Panc1 (cell line): ENCODE results near the gene ZNF783. TPM values are rescaled to one million over a fixed set of nuclear protein-coding genes. Genes with fewer than 3 reads are reported as not detected.

Experiments
- ATAC-seq: fragments of 200-7000 bp; cut with Tn5 transposase; 2 replicates; pipeline ENCODE4 v1.9.1; 2020; ENCODE audit warnings: mild to moderate bottlenecking, moderate library complexity
- BruUV-seq: library from RNA; stranded (reverse); fragments of 400-500 nt; replicated peaks from 2 replicates; lab custom pipeline; 2021; lab: Mats Ljungman, UMichigan
- CTCF ChIA-PET: fragments of 300-600 bp; sonication (Branson Sonifier 250); formaldehyde crosslinking; loops from one replicate; lab custom pipeline; 2022; ENCODE audit warnings: antibody characterized with exemption; lab: Charles Lee
- POLR2A ChIA-PET: fragments of 300-600 bp; sonication (Branson Sonifier 250); formaldehyde crosslinking; loops from one replicate; lab custom pipeline; 2022; ENCODE audit warnings: antibody characterized with exemption; lab: Charles Lee
- DNase-seq: peaks from one replicate; pipeline ENCODE4 v3.0.0-alpha.2; 2010; ENCODE audit warnings: low read depth, low spot score
- H3K27ac ChIP-seq: 2 replicates; pipeline ENCODE4 v1.5.1; 2011; ENCODE audit warnings: mild to moderate bottlenecking, low read length, inconsistent platforms
- H3K27me3 ChIP-seq: fragments of 200-500 bp; sonication (Bioruptor generic); 2 replicates; pipeline ENCODE4 v1.6.0; 2014; ENCODE audit warnings: low read length, inconsistent platforms; ENCODE audit not compliant: control insufficient read depth, insufficient read depth
- H3K36me3 ChIP-seq: fragments of 200-500 bp; sonication (Bioruptor generic); 2 replicates; pipeline ENCODE4 v1.5.1; 2014; ENCODE audit warnings: inconsistent platforms, mild to moderate bottlenecking, low read length, moderate library complexity; ENCODE audit not compliant: control insufficient read depth, insufficient read depth
- H3K4me1 ChIP-seq: 2 replicates; pipeline ENCODE4 v1.5.1; 2011; ENCODE audit warnings: inconsistent platforms, mild to moderate bottlenecking, low read length, moderate library complexity; ENCODE audit not compliant: control insufficient read depth, insufficient read depth
- H3K4me3 ChIP-seq, 2 experiments: 2 replicates each; pipeline ENCODE4 v1.5.1; 2011 to 2012; ENCODE audit warnings: low read depth in 2 of 2, low read length in 2 of 2, mild to moderate bottlenecking in 2 of 2, inconsistent platforms in 1 of 2, moderate library complexity in 1 of 2
- H3K9me3 ChIP-seq: fragments of 200-500 bp; sonication (Bioruptor generic); 2 replicates; pipeline ENCODE4 v1.5.1; 2014; ENCODE audit warnings: low read depth, mild to moderate bottlenecking, inconsistent platforms, low read length, moderate library complexity; ENCODE audit not compliant: control insufficient read depth, insufficient read depth
- CTCF ChIP-seq: fragments of 450-650 bp; IDR thresholded peaks from 2 replicates; pipeline ENCODE4 v1.5.1; 2017; ENCODE audit warnings: mild to moderate bottlenecking
- POLR2AphosphoS5 ChIP-seq: IDR thresholded peaks from 2 replicates; pipeline ENCODE4 v1.6.1; 2012; ENCODE audit warnings: mild to moderate bottlenecking, low read depth, low read length, moderate library complexity
- SIN3A ChIP-seq: IDR thresholded peaks from 2 replicates; pipeline ENCODE4 v1.6.1; 2012; ENCODE audit warnings: low read depth, mild to moderate bottlenecking, low read length, moderate library complexity, borderline replicate concordance; ENCODE audit not compliant: insufficient read depth
- TCF7L2 ChIP-seq: IDR thresholded peaks from 2 replicates; pipeline ENCODE4 v1.6.1; 2011; ENCODE audit warnings: mild to moderate bottlenecking, low read depth, low read length, inconsistent platforms
- in situ Hi-C: cut with HindIII; loops from 2 replicates; pipeline ENCODE4 v1.10.0; 2016; ENCODE audit warnings: low sequenced_read_pairs, low pct_unique_long_range_greater_than_20kb
- intact Hi-C: fragments of 100-400 bp; cut with micrococcal nuclease; formaldehyde crosslinking; loops from one replicate; pipeline ENCODE4 v1.10.0; 2022; ENCODE audit not compliant: unreplicated experiment
- total RNA-seq: library from RNA; stranded (reverse); gene quantifications from one replicate; pipeline ENCODE4 v1.2.1, GENCODE V29; 2021; ENCODE audit not compliant: unreplicated experiment
- TF ChIP-seq, protein P1 (sequence below), 2 experiments: IDR thresholded peaks; 2 replicates each; pipeline ENCODE4 v1.6.1; 2011 to 2012; ENCODE audit warnings: low read depth in 2 of 2, control low read depth in 1 of 2, low read length in 1 of 2, mild to moderate bottlenecking in 1 of 2, moderate library complexity in 1 of 2; ENCODE audit not compliant: insufficient read depth in 1 of 2

The ZNF783 gene
- total RNA-seq, 1 experiment from 2014 or later = 16.6 TPM

GRCh38 chr7:149280661-149281507 is 18.9 kb downstream of the ZNF783 start:
- Histone ChIP-seq H3K4me1 (peaks cover 3% of the 10 kb centered on the region; the same call in 1 of the 2 replicates), H3K27me3 (no peaks in the 10 kb centered on the region), H3K36me3 (no peaks in the 10 kb centered on the region; the same call in 1 of the 2 replicates), H3K4me3 (no peak overlapping the region), H3K27ac (no peak overlapping the region), H3K9me3 (no peaks in the 10 kb centered on the region)
- no peak for ATAC-seq
- in situ Hi-C loops = no loop called here
- BruUV-seq = no TSS peak
- ChIA-PET CTCF (no interaction called here), POLR2A (no interaction called here)
- DNase-seq = no peak
- intact Hi-C loops = no loop called here
- TF ChIP-seq CTCF (no peak), TCF7L2 (no peak), SIN3A (no peak), POLR2AphosphoS5 (no peak)
- TF ChIP-seq, protein P1, sequence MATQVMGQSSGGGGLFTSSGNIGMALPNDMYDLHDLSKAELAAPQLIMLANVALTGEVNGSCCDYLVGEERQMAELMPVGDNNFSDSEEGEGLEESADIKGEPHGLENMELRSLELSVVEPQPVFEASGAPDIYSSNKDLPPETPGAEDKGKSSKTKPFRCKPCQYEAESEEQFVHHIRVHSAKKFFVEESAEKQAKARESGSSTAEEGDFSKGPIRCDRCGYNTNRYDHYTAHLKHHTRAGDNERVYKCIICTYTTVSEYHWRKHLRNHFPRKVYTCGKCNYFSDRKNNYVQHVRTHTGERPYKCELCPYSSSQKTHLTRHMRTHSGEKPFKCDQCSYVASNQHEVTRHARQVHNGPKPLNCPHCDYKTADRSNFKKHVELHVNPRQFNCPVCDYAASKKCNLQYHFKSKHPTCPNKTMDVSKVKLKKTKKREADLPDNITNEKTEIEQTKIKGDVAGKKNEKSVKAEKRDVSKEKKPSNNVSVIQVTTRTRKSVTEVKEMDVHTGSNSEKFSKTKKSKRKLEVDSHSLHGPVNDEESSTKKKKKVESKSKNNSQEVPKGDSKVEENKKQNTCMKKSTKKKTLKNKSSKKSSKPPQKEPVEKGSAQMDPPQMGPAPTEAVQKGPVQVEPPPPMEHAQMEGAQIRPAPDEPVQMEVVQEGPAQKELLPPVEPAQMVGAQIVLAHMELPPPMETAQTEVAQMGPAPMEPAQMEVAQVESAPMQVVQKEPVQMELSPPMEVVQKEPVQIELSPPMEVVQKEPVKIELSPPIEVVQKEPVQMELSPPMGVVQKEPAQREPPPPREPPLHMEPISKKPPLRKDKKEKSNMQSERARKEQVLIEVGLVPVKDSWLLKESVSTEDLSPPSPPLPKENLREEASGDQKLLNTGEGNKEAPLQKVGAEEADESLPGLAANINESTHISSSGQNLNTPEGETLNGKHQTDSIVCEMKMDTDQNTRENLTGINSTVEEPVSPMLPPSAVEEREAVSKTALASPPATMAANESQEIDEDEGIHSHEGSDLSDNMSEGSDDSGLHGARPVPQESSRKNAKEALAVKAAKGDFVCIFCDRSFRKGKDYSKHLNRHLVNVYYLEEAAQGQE (IDR thresholded peaks at IDR 0.05; ENCODE audit: insufficient read depth in 1 of 2, low read depth in 2 of 2, low read length in 1 of 2) = no peak

GRCh38 chr7:149281508-149282330 is 19.7 kb downstream of the ZNF783 start:
- in situ Hi-C loops (no loop called here), intact Hi-C loops (no loop called here)
- ATAC-seq = no peak
- BruUV-seq = no TSS peak
- H3K27ac ChIP-seq = no peak overlapping the region
- no peak for DNase-seq
- POLR2A ChIA-PET = no interaction called here
- TF ChIP-seq SIN3A (no peak), TCF7L2 (no peak), CTCF (no peak), POLR2AphosphoS5 (no peak)
- TF ChIP-seq, protein P1 (IDR thresholded peaks at IDR 0.05; ENCODE audit: insufficient read depth in 1 of 2, low read depth in 2 of 2, low read length in 1 of 2) = no peak
- H3K4me3 ChIP-seq = no peak overlapping the region
- H3K27me3 ChIP-seq = no peaks in the 10 kb centered on the region
- H3K36me3 ChIP-seq = no peaks in the 10 kb centered on the region; the same call in 1 of the 2 replicates
- CTCF ChIA-PET = no interaction called here
- H3K4me1 ChIP-seq = peaks cover 3% of the 10 kb centered on the region; the same call in 1 of the 2 replicates
- H3K9me3 ChIP-seq = no peaks in the 10 kb centered on the region
